Iris pigment epithelial cell (primary cell): ENCODE results near the gene HEXD.
"Not testable (repeated sequence)": the region's sequence is repeated elsewhere in the genome, so short reads cannot be mapped to it uniquely, and the experiment has no call there.

ENCODE experiments used
- DNase-seq: peaks from one replicate; pipeline ENCODE4 v3.0.0-alpha.2; 2011; ENCODE audit warnings: low read depth

HEXD gene

DNA sequence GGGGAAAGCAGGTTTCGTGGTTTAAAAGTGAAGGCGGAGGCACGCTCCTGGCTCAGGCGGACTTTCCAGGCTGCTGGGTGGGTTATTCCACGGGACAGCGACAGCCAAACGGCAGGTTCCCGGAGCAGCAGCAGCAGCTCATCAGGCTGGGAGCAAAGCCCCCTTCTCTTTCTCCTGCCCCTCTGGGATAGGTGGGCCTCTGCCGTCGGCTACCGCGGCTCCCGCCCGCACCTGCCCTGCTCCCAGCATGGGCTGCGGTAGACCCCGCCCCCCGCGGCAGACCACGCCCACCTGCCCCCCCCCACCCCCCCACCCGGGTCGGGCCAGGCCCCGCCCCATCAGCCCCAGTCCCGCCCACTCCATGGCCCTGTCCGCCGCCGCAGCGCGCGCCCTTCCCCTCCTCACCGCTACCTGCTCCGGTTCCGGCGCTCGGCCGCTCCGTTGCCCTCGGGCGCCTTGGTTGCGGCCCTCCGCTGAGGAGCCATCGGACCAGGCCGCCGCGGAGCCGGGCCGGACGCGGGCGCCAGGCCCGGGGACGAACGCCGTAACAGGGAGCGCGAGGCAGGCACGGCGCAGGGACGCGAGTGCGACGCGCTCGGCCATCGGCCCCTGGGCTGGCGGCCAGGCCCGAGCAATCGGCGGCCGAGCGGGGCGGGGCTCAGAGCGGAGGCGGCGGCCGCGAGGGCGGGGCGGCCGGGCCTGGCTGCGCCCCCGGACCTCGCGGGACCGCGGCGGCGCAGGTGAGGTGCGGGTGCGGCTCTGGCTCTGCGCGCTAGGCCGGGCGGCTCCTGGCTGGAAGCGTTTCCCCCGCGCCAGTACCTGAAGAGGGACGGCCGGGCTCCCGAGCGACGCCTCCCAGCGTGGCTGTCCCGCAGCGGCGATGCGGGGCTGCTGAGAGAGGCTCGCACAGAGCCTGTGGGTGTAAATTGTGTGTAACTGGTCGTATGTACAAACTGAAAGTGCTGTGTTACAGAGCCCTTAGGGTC is at the start of gene HEXD, which contains the start of gene OGFOD3:
Gene HEXD (plus strand): TSS at position 347 of the 986 bp plus-strand sequence. CDS start 1,453 bp downstream, outside the sequence.
Gene OGFOD3 (minus strand): TSS at position 586 of the 986 bp plus-strand sequence. CDS start 101 bp downstream, at position 485.
- peak; percentile 81 for DNase-seq

GRCh38 chr17:82369211-82369610 is 48.9 kb upstream of the HEXD start:
- no peak for DNase-seq

GRCh38 chr17:82370471-82371332 is 47.4 kb upstream of the HEXD start:
- DNase-seq, result no peak

GRCh38 chr17:82371333-82372248 is 46.6 kb upstream of the HEXD start, which contains the start of gene UTS2R:
UTS2R (plus strand) TSS chr17:82371765; CDS start chr17:82374325, 2,560 bp downstream.
- DNase-seq, result no peak

GRCh38 chr17:82372249-82373071 is 45.7 kb upstream of the HEXD start:
- DNase-seq, result no peak

DNA sequence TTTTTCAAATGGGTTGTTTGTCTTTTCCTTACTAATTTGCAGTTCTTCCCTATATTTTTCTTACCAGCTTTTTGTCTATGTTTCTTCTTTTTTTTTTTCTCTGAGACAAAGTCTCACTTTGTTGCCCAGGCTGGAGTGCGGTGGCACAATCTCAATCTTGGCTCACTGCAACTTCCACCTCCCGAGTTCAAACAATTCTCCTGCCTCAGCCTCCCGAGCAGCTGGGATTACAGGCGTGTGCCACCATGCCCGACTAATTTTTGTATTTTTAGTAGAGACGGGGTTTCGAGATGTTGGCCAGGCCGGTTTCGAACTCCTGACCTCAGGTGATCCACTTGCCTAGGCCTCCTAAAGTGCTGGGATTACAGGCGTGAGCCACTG is 45.1 kb upstream of the HEXD start:
- DNase-seq, result not testable (repeated sequence)

DNA sequence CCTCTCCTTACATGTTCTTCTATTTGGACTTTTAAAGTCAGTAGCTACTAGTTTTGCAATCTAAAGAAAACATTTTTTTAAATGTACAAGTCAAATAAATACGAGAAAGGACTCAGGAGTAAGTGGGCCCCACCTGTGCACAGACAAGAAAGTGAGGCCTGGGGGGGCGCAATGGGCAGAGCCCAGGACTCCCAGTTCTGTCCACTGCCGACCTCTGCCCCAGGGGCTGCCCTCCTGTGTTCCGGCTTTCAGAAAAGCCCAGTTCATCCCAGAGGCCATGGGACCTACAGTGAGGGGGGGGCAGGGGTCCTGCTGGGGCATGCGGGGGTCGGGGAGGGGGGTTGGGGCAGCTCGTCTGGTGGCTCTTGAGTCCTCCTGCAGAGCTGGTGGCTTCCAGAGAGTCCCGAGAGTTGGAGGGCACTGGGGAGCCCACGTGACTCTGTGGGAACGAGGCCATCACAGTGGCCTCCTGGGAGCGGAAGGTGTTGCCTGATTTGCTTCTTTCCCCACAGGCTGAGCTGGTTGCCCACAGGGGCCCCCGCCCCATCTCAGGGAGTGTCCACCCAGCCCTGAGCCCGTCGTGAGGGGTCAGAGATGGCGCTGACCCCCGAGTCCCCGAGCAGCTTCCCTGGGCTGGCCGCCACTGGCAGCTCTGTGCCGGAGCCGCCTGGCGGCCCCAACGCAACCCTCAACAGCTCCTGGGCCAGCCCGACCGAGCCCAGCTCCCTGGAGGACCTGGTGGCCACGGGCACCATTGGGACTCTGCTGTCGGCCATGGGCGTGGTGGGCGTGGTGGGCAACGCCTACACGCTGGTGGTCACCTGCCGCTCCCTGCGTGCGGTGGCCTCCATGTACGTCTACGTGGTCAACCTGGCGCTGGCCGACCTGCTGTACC is 44.2 kb upstream of the HEXD start:
- no peak for DNase-seq

DNA sequence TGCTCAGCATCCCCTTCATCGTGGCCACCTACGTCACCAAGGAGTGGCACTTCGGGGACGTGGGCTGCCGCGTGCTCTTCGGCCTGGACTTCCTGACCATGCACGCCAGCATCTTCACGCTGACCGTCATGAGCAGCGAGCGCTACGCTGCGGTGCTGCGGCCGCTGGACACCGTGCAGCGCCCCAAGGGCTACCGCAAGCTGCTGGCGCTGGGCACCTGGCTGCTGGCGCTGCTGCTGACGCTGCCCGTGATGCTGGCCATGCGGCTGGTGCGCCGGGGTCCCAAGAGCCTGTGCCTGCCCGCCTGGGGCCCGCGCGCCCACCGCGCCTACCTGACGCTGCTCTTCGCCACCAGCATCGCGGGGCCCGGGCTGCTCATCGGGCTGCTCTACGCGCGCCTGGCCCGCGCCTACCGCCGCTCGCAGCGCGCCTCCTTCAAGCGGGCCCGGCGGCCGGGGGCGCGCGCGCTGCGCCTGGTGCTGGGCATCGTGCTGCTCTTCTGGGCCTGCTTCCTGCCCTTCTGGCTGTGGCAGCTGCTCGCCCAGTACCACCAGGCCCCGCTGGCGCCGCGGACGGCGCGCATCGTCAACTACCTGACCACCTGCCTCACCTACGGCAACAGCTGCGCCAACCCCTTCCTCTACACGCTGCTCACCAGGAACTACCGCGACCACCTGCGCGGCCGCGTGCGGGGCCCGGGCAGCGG is 43.4 kb upstream of the HEXD start:
- no peak for DNase-seq

- no peak for DNase-seq
These were observed 42.6 kb upstream of the HEXD start for GRCh38 chr17:82375359-82376041.

GRCh38 chr17:82376042-82376730 is 42.0 kb upstream of the HEXD start:
- no peak for DNase-seq

DNA sequence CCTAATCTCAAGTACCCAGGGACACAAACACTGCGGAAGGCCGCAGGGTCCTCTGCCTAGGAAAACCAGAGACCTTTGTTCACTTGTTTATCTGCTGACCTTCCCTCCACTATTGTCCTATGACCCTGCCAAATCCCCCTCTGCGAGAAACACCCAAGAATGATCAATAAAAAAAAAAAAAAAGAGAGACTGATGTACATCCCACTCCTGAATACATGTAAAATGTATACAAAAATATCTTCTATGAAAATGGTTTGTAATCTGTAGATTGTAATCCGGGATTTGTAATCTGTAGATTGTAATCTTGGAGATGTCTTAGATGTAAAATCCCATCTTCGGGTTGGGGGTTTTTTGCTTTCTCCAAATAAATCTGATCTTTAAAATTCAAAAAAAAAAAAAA is 40.9 kb upstream of the HEXD start:
- not testable (repeated sequence) for DNase-seq

GRCh38 chr17:82377924-82378740 is 40.0 kb upstream of the HEXD start:
- DNase-seq, result no peak

DNA sequence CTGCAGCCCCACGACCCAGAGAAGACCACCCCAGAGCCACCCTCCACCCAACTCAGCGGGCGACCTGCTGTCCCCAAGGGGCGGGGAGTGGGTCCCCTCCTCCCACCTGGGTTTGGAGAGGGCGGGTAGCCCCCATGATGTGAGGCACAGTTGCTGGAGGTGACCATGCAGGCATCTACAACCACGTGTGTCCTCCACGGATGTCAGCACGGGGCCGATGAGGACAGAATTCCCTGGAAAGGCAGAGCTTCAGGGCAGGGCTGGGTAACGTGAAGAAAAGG is 39.5 kb upstream of the HEXD start:
- no peak for DNase-seq

DNA sequence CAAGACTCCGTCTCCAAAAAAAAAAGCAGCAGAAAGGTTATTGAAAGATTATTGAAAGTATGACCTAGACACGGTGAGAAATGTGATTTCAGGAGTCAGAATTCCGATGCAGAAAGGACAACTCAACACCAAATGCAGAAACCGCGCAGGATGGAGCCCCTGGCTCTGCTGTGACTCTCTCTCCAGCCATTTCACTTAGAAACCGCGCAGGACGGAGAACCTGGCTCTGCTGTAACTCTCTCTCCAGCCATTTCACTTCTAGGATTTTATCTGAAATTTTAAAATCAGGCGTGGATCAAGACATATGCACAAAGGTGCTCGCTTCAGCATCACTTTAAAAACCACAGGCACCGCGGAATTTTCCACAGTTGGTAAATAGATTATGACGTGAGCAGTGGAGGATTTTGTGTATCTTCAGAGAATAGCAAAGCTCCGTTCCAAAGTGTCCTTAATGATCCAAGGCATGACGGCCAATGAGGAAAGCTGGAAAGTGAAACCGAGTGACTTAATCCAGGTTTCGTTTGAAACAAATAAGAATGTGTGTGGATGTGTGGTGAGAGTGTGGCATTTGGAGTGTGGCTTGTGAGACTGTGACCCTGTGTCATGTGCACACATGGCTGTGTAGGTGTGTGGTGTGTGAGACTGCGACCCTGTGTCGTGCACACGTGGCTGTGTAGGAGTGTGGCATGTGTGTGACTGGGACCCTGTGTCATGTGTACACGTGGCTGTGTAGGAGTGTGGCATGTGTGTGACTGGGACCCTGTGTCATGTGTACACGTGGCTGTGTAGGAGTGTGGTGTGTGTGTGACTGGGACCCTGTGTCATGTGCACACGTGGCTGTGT is 37.1 kb upstream of the HEXD start:
- peak; percentile 15 for DNase-seq

DNA sequence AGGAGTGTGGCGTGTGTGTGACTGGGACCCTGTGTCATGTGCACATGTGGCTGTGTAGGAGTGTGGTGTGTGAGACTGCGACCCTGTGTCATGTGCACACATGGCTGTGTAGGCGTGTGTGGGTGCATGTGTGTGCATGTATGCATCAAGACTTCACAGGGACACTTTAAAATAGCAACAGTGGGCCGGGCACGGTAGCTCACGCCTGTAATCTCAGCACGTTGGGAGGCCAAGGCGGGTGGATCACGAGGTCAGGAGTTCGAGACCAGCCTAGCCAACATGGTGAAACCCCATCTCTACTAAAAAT is 36.5 kb upstream of the HEXD start:
- not testable (repeated sequence) for DNase-seq
